HG03521 (cell line): ENCODE measurements around the gene SLC25A42.
"Not testable (repeated sequence)": the region's sequence is repeated elsewhere in the genome, so short reads cannot be mapped to it uniquely, and the experiment has no call there.

ENCODE experiments used
- ATAC-seq: cut with Tn5 transposase; IDR thresholded peaks from one replicate; pipeline ENCODE4 v1.9.1; 2021; ENCODE audit warnings: mild to moderate bottlenecking, moderate library complexity; ENCODE audit not compliant: unreplicated experiment

SLC25A42 gene, protein sequence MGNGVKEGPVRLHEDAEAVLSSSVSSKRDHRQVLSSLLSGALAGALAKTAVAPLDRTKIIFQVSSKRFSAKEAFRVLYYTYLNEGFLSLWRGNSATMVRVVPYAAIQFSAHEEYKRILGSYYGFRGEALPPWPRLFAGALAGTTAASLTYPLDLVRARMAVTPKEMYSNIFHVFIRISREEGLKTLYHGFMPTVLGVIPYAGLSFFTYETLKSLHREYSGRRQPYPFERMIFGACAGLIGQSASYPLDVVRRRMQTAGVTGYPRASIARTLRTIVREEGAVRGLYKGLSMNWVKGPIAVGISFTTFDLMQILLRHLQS

GRCh38 chr19:19063183-19064097, at the start of gene SLC25A42:
SLC25A42 (plus strand) TSS chr19:19063994; CDS start chr19:19096125, 32,131 bp downstream.
- peak; percentile 90 for ATAC-seq

DNA sequence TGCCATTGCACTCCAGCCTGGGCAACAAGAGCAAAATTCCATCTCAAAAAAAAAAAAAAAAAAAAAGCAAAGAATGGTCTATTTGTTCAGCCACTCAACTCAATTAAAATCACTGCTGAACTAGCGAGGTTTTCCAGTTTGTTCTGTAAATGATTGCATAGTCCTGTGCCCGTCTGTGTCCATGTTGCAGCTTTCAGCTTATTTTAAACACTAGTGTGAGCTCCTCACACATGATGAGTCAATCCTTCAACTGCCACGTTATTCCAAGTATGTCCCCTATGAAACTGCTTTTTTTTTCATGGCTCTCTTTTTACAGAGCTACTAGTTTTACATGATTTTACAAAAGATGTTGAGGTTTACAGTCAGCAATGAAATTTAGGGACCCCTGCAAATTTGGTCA, 42.7 kb upstream of the SLC25A42 start:
- ATAC-seq, result no peak

DNA sequence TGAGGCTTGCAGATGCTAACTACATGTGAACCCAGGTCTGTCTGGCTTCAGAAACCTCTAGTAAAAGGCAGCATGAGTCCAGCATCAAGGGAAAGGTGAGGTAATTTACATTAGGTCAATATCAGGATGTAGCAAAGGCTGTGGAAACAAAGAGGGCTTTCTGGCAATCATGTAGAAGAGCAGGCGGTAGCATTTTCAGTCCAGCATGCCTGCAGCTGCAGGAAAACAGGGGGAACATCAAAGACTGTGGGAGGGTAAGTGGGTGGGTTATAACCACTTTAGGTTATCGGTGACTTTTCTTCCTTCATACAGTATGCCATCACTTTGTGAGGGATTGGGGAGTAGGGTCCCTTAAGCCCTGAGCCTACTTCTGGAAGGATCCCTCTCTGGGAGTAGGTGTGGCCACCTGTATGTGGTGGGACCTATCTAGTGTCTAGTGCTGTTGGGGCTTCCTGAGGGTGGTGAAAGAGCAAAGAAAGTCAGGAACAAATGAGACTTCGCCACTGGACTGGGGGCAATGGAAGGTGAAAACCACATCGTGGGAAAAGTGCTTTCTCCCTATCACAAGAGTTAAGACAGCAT, 41.3 kb upstream of the SLC25A42 start:
- no peak for ATAC-seq

- ATAC-seq, result not testable (repeated sequence)
These were observed 40.4 kb upstream of the SLC25A42 start for GRCh38 chr19:19023376-19023775.

DNA sequence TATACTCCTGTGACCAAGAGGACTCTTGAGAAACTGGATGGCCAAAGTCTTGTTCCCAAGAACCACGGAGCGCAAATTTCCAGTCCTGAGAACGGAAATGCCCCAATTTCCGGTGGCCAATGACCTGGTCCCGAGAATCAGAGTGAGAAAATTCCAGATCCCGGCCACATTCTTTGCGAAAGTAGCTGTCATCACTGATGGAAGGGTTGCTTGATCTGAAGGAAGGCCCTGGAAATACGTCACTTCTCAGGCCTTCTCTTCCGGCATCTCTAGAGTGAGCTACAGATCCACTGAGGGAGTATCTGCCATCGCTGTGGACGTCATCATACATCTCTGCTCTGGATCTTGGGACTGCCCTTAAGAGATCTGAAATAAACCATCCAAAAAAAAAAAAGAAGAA, 37.9 kb upstream of the SLC25A42 start:
- no peak for ATAC-seq

DNA sequence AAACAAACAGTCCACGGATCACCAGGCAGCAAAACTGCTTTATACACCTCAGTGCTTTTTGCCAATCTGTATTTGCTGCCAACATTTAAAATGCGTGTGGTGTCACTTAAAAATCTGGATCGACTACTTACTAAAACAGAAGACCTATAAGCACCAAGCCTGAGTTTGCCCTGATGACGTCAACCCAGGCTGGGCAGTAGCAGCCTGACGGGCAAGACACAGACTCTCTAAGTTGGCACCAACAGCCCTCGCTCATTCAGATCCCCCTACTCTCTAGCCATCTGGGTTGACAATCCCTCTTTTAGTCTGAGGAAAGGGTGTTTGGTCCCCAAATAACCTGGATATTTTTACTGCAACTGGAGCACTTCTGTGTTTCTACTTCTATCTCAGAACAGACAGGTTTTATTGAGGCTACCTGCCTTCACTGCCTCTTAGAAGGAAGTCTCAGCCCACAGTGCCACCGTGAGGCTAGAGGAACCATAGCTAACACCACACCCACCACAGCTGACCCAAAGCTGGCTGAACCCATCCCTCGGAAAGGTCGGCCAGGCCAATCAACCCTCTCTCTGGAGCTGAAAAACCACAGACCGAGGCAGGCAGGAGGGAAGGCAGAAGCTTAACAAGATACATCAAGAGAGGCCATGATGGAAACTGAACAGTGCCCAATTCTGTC, 37.4 kb upstream of the SLC25A42 start:
- ATAC-seq, result no peak

DNA sequence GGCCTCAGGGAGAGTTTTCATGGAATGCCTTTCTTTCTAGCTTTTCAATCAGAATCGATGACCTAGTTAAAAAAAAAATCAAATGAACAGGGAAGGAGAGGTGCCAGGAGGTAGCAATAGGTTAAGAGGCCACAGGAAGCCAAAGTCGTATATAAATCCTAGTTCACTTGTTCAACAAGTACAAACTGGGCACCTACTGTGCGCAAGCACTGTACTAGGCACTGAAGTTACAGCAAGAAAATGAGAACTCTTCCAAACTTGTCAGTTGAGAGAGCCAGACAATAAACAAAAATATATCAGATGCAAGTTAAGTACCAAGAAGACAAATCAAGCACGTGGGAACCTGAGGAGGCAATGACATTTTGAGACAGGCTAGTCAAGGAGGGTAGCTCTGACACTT, 36.6 kb upstream of the SLC25A42 start:
- no peak for ATAC-seq

GRCh38 chr19:19028526-19028925, 35.3 kb upstream of the SLC25A42 start:
- ATAC-seq, result no peak

- no peak for ATAC-seq
These were observed 31.9 kb upstream of the SLC25A42 start for GRCh38 chr19:19031891-19032290.

DNA sequence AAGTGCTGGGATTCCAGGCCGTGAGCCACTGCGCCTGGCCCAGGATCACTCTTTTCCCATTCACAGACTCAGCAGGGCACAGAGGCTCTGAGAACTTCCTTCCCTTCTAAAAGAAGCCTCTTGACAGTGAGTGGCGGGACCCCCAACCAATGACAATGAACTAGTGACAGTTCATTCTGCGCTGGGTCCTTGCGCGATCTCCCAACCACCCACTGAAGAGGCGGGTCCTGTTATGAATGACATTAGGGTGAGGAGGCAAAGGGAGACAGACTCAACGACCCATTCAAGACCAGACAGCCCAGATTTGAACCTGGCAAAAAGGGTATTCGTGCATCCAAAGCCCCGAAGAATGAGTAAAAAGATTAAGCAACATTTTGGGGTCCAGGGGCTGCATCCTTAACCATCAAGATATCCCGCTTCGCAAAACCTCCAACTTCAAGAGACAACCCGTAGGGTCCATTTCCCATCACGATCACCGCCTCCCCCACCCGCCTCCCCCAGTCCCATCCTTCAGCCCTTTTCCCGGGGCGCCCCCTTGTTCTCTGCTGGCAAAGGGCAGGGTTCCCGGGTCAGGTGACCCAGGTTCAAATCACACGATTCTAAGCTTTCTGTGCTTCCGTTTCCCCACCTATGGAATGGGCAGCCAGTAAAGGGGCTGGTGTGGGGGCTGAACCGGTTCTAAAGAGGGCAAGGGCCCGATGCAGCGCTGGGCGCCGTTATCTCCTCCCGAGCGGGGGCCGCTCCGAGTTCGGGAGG, 31.2 kb upstream of the SLC25A42 start:
- peak; percentile 33 for ATAC-seq

DNA sequence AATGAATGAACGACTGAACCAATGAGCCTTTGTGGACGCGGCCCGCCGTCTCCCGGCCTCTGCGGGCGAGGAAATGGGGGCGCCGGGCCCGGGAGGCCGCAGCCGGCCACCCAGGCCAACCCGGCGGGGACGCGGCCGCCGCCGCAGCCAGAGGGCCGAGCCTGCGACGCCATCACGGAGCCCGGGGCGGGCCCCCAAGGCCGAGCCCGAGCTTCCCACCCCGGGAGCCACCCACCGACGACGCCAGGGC, 30.7 kb upstream of the SLC25A42 start:
- no peak for ATAC-seq

DNA sequence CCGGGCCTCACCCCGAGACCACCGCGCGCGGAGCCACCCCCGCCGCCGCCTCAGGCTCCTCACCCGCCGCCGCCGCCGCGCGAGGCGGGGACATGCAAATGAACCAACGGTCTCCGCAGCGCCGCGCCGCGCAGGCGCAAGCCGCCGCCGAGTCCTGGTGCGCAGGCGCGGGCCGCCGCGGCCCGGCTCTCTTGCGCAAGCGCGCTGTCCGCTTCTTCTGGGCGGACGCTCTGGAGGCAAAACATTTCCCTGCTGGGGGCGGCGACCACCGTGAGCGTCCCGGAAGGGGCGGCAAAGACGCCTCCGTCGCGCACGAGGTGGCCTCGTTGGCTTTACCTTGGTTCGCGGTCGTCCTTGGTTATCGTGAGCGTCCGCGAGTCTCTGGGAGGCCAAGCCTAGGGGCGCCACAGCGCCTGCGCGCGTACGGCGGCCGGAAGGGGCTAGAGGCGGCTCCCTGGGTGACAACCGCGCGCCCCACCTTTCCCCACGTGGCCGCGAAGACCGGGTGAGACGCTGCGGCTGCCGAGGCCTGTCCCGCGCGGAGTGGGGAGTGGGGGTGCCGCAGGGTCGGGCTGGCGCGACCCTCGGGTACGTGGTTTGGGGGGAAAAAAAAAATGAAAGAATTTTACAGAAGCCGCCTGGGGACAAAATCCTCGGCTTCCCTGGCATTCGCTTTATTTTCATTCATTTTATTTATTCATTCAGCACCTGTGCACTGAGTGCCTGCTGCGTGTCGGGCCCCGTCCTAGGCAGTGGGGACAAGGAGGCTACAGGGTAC, 30.2 kb upstream of the SLC25A42 start, which contains the start of the genes ARMC6 and SUGP2:
ARMC6 (plus strand) TSS at position 178 of the 778 bp plus-strand sequence. CDS start 607 bp downstream, outside the sequence.
SUGP2 (minus strand) TSS at position 92 of the 778 bp plus-strand sequence. CDS start 2,446 bp downstream, outside the sequence.
- peak; percentile 71 for ATAC-seq

- ATAC-seq, result no peak
These were observed 29.6 kb upstream of the SLC25A42 start for GRCh38 chr19:19034204-19034624.

- ATAC-seq, result no peak
These were observed 23.9 kb upstream of the SLC25A42 start for GRCh38 chr19:19039901-19040300.

DNA sequence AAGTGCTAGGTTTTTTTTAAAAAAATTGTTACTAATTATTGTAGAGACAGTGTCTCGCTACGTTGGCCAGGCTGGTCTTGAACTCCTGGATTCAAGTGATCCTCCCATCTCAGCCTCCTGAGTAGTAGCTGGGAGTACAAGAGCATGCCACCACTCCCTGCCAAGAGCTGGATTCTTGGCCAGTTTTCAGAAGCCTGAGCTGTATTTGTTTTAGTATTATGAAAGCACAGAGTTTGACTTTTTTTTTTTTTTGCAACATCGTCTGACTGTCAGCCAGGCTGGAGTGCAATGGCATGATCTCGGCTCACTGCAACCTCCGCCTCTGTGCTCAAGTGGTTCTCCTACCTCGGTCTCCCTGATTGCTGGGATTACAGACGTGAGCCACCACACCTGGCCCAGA, 23.4 kb upstream of the SLC25A42 start:
- no peak for ATAC-seq

GRCh38 chr19:19042732-19043280, 21.0 kb upstream of the SLC25A42 start:
- no peak for ATAC-seq

DNA sequence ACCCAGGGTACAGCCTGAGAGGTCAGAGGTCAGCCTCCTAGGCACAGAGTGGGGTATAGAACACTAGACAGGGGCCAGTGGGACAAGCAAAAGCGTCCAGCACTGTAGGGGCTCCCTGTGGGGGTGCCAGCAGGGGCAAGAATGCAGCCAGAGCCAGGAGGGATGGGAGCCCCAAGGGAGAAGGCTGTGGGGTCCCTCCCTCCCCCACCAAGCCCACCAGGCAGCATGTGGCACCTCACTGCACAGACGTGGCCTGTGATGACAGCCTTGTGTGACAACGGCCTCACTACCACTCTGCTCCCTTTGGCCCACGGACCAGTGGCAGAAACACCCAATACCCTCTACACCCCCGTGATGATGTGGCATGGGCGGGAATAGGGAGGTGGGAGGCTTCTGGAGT, 20.3 kb upstream of the SLC25A42 start:
- ATAC-seq, result no peak

DNA sequence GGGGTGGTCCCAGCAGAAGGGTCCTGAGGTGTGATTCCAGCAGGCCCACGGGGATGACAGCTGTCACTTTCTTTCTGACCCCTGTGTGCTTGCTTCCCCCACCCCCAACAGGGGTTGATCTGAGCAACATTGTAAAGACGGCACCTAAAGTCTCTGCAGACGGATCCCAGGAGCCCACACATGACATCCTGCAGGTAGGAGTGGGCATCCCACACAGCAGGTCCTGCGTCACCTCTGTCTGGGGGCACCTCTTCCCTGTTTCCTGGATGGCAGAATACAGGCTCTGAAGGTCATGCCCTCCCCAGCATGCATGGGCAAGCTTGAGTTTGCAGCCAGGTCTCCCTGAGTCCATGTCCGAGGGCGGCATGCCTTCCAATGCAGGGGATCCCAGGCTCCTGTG, 19.9 kb upstream of the SLC25A42 start:
- ATAC-seq, result no peak

- no peak for ATAC-seq
These were observed 14.4 kb upstream of the SLC25A42 start for GRCh38 chr19:19049406-19049805.
